GM04504 (cell line): ENCODE data around the gene CLUH.

Source experiments
- DNase-seq: peaks from one replicate; pipeline ENCODE4 v3.0.0-alpha.2; 2012; ENCODE audit warnings: low read depth

Gene CLUH

GRCh38 chr17:2721603-2722002 is 10.0 kb upstream of the CLUH start:
- DNase-seq, result no peak

GRCh38 chr17:2719861-2720260 is 8.3 kb upstream of the CLUH start:
- DNase-seq, result no peak

- no peak for DNase-seq
These were observed 6.8 kb upstream of the CLUH start for GRCh38 chr17:2718150-2718938.

GRCh38 chr17:2716649-2717048 is 5.1 kb upstream of the CLUH start:
- DNase-seq, result no peak

GRCh38 chr17:2713881-2714280 is 2.3 kb upstream of the CLUH start:
- no peak for DNase-seq

GRCh38 chr17:2712300-2713043 is 908 bp upstream of the CLUH start:
- no peak for DNase-seq

GRCh38 chr17:2710803-2711607 is 559 bp downstream of the CLUH start:
- DNase-seq, result no peak

- DNase-seq, result no peak
These were observed 1.3 kb downstream of the CLUH start for GRCh38 chr17:2710071-2710802.

GRCh38 chr17:2709183-2709661 is 2.3 kb downstream of the CLUH start:
- no peak for DNase-seq

- no peak for DNase-seq
These were observed 2.9 kb downstream of the CLUH start for GRCh38 chr17:2708585-2709182.

- DNase-seq, result no peak
These were observed 3.6 kb downstream of the CLUH start for GRCh38 chr17:2707721-2708584.

- DNase-seq, result no peak
These were observed 4.6 kb downstream of the CLUH start for GRCh38 chr17:2706911-2707510.

GRCh38 chr17:2705888-2706795 is 5.4 kb downstream of the CLUH start:
- DNase-seq, result no peak

GRCh38 chr17:2705263-2705662 is 6.3 kb downstream of the CLUH start:
- DNase-seq, result no peak

GRCh38 chr17:2704890-2705248 is 6.7 kb downstream of the CLUH start:
- DNase-seq, result no peak

GRCh38 chr17:2704031-2704889 is 7.3 kb downstream of the CLUH start:
- no peak for DNase-seq

GRCh38 chr17:2703606-2704005 is 8.0 kb downstream of the CLUH start:
- DNase-seq, result no peak

- DNase-seq, result no peak
These were observed 8.4 kb downstream of the CLUH start for GRCh38 chr17:2703181-2703580.
